ENCODE results near the gene ELOVL5.

The ELOVL5 gene

DNA sequence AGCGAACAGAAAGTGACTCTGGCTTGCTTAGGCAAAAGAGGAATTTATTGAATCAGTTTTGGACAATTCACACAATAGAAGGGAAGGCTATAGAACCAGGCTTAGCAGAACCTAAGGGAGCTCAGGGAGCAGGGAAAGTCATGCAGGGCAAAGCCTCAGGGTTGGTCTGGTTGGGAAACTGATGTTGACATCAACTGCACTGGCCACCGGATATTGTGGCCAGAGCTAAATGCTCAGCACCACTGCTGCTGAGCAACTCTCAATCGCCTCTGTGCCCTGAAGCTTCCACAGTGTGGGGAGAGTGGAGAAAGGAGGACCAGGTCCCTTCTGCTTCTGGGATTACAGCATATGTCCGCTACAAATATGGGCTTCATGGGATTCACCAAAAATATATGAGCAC lies 106.8 kb downstream of the ELOVL5 start:
- Histone ChIP-seq H3K27ac (no peak overlapping the region), H3K9me3 (peaks cover 11% of the 10 kb centered on the region), H3K36me3 (no peaks in the 10 kb centered on the region), H3K4me1 (peaks cover 50% of the 10 kb centered on the region), H3K4me2 (no peak overlapping the region), H3K27me3 (no peaks in the 10 kb centered on the region), H3K9ac (no peak overlapping the region), H4K20me1 (no peaks in the 10 kb centered on the region), H3K4me3 (no peak overlapping the region)
- TF ChIP-seq Cebpa-rat (IDR thresholded peaks at IDR 0.05) = no peak

DNA sequence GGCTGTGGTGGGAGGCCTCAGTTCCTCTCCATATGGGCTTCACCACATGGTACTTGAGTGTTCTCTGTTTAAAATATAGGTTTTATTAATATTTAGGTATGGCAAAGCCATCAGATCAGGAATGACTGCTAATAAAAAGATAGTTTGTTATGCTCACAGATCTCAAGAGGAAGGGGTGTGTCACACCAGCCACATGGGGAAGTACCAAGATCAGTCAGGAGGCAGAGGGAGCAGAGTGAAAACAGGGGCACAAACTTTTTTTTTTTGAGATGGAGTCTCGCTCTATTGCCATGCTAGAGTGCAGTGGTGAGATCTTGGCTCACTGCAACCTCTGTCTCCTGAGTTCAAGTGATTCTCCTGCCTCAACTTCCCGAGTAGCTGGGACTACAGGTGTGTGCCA lies 108.0 kb downstream of the ELOVL5 start:
- TF ChIP-seq Cebpa-rat (IDR thresholded peaks at IDR 0.05) = no peak
- no peaks in the 10 kb centered on the region for H4K20me1 ChIP-seq
- H3K4me2 ChIP-seq = peak overlapping the region; percentile 43

DNA sequence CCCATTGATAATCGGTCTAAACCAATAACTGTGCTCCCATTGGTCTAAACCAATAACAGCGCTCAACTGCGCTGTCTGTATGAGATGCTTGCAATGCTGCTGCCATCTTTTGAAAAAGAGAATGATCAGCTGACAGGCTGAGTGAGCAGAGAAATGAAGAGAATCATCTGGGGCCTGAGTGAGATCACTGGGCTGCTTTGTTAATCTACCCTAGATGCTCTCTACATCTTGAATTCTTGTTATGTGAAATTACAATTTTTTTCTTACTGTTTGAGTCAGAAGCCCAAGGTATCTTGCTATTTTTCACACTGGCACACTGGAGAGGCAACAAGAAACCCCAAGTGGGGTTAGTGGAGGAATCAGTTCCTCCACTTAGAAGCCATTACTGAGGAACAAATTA lies 108.6 kb downstream of the ELOVL5 start:
- no peak overlapping the region for H3K4me2 ChIP-seq
- no peaks in the 10 kb centered on the region for H4K20me1 ChIP-seq
- H3K27ac ChIP-seq = no peak overlapping the region
- H3K36me3 ChIP-seq = no peaks in the 10 kb centered on the region
- H3K4me1 ChIP-seq = peaks cover 32% of the 10 kb centered on the region
- no peak for TF ChIP-seq Cebpa-rat (IDR thresholded peaks at IDR 0.05)
- H3K27me3 ChIP-seq = no peaks in the 10 kb centered on the region
- H3K9me3 ChIP-seq = peaks cover 11% of the 10 kb centered on the region
- H3K9ac ChIP-seq = no peak overlapping the region
- no peak overlapping the region for H3K4me3 ChIP-seq

More for the DNA sequence above, 108.0 kb downstream of the ELOVL5 start:
- peaks cover 39% of the 10 kb centered on the region for H3K4me1 ChIP-seq
- H3K27me3 ChIP-seq = no peaks in the 10 kb centered on the region
- H3K36me3 ChIP-seq = no peaks in the 10 kb centered on the region
- no peak overlapping the region for H3K27ac ChIP-seq
- peaks cover 11% of the 10 kb centered on the region for H3K9me3 ChIP-seq
- no peak overlapping the region for H3K9ac ChIP-seq
- no peak overlapping the region for H3K4me3 ChIP-seq

DNA sequence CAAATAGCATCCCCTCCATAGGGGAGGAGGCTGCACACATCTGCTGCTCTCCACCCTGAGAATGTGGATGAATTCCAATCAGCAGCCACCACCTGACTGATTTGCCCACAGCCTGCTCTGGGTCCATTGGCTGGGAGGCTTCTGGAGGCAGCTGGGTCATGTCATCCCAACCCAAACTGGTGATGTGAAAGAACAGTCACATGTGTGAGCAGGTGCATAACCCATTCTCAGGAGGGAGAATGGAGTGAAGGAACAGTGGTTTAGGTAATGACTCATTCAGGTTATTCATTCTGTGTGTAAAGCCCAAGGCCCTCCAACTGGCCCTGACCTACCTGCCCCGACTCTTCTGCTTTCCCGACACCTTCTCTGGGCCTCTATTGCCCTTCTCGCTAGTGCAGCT lies 109.2 kb downstream of the ELOVL5 start:
- Histone ChIP-seq H3K4me1 (peaks cover 26% of the 10 kb centered on the region), H3K27ac (no peak overlapping the region), H3K9me3 (peaks cover 11% of the 10 kb centered on the region), H3K9ac (no peak overlapping the region), H3K4me2 (no peak overlapping the region), H3K36me3 (no peaks in the 10 kb centered on the region), H3K4me3 (no peak overlapping the region), H4K20me1 (no peaks in the 10 kb centered on the region), H3K27me3 (no peaks in the 10 kb centered on the region)
- TF ChIP-seq Cebpa-rat (IDR thresholded peaks at IDR 0.05) = no peak

DNA sequence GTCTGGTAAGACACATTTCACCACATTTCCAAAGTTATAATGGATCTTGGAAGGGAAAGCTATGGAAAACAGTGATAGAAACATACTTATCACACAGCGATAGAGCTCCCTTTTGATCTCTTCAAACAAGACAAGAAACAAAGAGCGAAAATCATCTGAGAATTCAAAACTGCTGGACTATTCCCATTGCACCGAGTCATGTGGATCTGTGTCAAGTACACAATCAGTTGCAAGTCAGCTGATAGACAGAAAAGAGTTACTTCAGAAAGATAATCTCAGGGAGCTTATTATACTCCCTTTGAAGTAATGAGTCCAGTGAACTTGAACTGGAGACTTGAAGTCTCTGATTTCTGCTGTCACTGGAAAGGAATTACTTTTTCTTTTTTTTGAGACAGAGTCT lies 110.4 kb downstream of the ELOVL5 start:
- no peak overlapping the region for H3K4me3 ChIP-seq
- peaks cover 15% of the 10 kb centered on the region for H3K4me1 ChIP-seq
- peaks cover 11% of the 10 kb centered on the region for H3K9me3 ChIP-seq
- no peak overlapping the region for H3K9ac ChIP-seq
- H4K20me1 ChIP-seq = no peaks in the 10 kb centered on the region
- no peak for TF ChIP-seq Cebpa-rat (IDR thresholded peaks at IDR 0.05)
- no peaks in the 10 kb centered on the region for H3K36me3 ChIP-seq
- H3K27ac ChIP-seq = no peak overlapping the region
- no peak overlapping the region for H3K4me2 ChIP-seq
- no peaks in the 10 kb centered on the region for H3K27me3 ChIP-seq

DNA sequence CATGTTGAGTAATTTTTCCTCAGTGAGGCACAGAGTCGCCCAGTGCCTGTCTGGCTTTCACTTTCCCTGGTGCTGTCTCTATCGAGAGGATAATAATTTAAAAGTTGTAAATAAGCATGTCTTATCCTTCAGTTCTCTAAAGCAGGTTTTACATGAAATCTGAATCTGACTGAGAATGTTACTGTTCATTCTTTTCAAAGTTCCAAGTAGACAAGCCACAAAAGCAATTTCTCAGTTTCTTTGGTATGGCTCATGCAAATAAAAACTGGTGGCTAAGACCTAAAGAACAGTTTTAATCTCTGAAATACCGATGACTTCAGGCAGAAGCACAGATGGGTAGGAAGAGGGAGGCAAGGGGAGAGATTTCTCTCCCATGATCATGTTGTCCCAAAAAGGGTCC lies 112.5 kb downstream of the ELOVL5 start:
- Histone ChIP-seq H3K27me3 (no peaks in the 10 kb centered on the region), H3K27ac (no peak overlapping the region), H3K9me3 (peaks cover 11% of the 10 kb centered on the region), H3K36me3 (no peaks in the 10 kb centered on the region), H3K4me2 (no peak overlapping the region), H3K9ac (no peak overlapping the region), H3K4me1 (peaks cover 9% of the 10 kb centered on the region), H4K20me1 (no peaks in the 10 kb centered on the region), H3K4me3 (no peak overlapping the region)
- TF ChIP-seq Cebpa-rat (IDR thresholded peaks at IDR 0.05) = no peak

DNA sequence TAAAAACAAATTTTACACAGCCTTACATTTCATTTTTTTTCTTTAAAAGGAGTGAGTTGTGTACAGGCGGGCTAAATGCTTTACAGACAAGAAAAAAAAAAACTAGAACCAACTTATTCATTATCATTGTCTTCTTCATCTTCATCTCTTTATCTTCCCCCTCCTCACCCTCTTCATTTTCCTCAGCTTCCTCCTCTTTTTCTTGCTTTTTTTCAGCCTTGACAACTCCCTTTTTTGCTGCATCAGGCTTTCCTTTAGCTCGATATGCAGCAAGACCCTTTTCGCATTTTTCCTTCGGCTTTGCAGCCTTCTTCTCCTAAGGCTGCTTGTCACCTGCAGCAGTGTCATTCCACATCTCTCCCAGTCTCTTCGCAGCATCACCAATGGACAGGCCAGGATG lies 113.2 kb downstream of the ELOVL5 start:
- Histone ChIP-seq H3K36me3 (no peaks in the 10 kb centered on the region), H3K4me1 (peaks cover 2% of the 10 kb centered on the region), H3K27me3 (no peaks in the 10 kb centered on the region), H3K27ac (no peak overlapping the region), H3K4me3 (no peak overlapping the region), H3K9ac (no peak overlapping the region), H4K20me1 (no peaks in the 10 kb centered on the region), H3K4me2 (no peak overlapping the region), H3K9me3 (peaks cover 8% of the 10 kb centered on the region)
- no peak for TF ChIP-seq Cebpa-rat (IDR thresholded peaks at IDR 0.05)

DNA sequence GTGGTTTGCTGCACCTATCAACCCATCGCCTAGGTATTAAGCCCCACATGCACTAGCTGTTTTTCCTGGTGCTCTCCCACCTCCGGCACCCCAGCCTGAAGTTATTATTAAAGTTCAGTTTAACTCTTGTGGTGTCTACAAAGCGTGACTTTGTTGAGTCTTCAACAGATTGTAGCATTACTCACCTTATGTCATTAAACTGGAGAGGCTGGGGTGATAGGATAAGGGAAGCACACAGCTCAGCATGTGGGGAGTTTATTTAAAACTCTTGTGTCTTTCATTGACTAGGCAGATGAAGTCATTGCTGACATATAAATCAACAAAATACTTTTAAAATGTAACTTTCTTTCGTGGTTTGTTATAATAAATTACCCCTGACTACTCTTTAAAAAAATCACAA lies 115.4 kb downstream of the ELOVL5 start:
- no peaks in the 10 kb centered on the region for H4K20me1 ChIP-seq
- no peaks in the 10 kb centered on the region for H3K27me3 ChIP-seq
- no peak overlapping the region for H3K4me3 ChIP-seq
- H3K27ac ChIP-seq = no peak overlapping the region
- no peak overlapping the region for H3K4me2 ChIP-seq
- H3K4me1 ChIP-seq = no peaks in the 10 kb centered on the region
- no peaks in the 10 kb centered on the region for H3K36me3 ChIP-seq
- H3K9me3 ChIP-seq = no peaks in the 10 kb centered on the region
- H3K9ac ChIP-seq = no peak overlapping the region
- no peak for TF ChIP-seq Cebpa-rat (IDR thresholded peaks at IDR 0.05)

DNA sequence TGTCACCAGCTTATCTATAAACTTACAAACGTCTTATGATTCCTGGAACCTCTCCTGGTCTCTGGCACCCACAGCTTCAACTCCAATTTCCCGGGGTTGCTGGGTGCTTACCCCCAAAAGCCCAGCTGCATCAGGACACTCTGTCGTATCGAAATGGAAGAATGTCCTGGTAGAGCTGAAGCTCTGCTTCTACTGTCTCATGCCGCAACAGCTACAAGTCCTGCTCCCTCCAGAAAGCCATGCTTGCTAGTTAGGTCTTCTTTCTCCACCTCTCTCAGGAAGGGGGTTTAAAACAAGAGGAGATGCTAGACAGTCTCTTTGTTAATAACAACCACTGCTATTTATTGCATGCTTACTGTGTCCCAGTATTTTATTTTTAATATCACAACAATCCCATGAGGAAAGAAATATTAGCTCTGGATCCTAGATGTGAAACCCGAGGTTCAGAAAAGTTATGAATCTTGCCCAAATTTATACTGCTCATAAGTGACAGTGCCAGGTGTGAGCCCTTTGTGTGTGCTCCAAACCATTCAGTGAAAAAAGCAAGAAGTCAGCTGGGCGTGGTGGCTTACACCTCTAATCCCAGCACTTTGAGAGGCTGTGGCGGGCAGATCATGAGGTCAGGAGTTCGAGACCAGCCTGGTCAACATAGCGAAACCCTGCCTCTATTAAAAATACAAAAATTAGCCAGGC lies 117.8 kb downstream of the ELOVL5 start:
- Histone ChIP-seq H3K9ac (no peak overlapping the region), H3K4me3 (no peak overlapping the region), H3K9me3 (no peaks in the 10 kb centered on the region), H4K20me1 (no peaks in the 10 kb centered on the region), H3K36me3 (no peaks in the 10 kb centered on the region), H3K27ac (no peak overlapping the region), H3K4me1 (no peaks in the 10 kb centered on the region), H3K4me2 (no peak overlapping the region), H3K27me3 (no peaks in the 10 kb centered on the region)
- no peak for TF ChIP-seq Cebpa-rat (IDR thresholded peaks at IDR 0.05)

DNA sequence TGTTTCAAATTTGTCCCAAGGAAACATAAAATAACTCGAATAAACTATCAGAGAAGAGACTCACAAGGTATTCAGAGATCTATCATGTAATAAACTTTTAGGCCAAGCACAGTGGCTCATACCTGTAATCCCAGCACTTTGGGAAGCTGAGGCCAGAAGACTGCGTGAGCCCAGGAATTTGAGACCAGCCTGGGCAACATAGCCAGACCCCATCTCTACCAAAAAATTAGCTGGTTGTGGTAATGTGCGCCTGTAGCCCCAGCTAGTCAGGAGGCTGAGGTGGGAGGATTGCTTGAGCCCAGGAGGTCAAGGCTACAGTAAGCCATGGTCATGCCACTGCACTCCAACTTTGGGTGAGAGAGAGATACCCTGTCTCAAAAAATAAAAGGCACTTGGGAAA lies 120.9 kb downstream of the ELOVL5 start:
- Histone ChIP-seq H3K36me3 (no peaks in the 10 kb centered on the region), H3K9me3 (no peaks in the 10 kb centered on the region), H4K20me1 (no peaks in the 10 kb centered on the region), H3K4me3 (no peak overlapping the region), H3K4me2 (no peak overlapping the region), H3K27ac (no peak overlapping the region), H3K27me3 (no peaks in the 10 kb centered on the region), H3K9ac (no peak overlapping the region), H3K4me1 (no peaks in the 10 kb centered on the region)
- TF ChIP-seq Cebpa-rat (IDR thresholded peaks at IDR 0.05) = no peak

DNA sequence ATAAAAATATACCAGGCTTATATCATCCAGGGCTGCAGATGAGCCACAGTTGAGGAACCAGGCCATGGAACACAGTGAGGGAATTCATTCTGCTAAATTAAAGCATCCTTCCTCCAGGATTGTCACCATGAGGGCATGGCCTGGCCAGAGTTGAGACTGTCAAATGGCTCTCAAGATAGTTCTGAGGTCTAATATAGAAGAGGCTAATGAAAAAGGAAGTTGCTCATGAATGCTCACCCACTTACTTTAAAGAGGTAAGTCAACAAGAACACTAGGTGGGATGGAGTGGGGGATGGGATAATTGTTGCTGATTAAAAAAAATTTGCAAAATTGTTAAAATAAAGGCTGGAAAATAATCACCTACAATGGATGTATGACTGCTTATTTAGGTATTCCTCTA lies 128.1 kb downstream of the ELOVL5 start:
- Histone ChIP-seq H3K27ac (no peak overlapping the region), H3K9ac (no peak overlapping the region), H3K9me3 (peaks cover 5% of the 10 kb centered on the region; the same call in 1 of the 2 replicates), H3K4me1 (peaks cover 8% of the 10 kb centered on the region), H4K20me1 (no peaks in the 10 kb centered on the region), H3K4me2 (no peak overlapping the region), H3K36me3 (no peaks in the 10 kb centered on the region), H3K27me3 (no peaks in the 10 kb centered on the region), H3K4me3 (no peak overlapping the region)
- TF ChIP-seq Cebpa-rat (IDR thresholded peaks at IDR 0.05) = no peak

Data from BLaER1 (cell line).